IPS-15b (cell line): ENCODE measurements around the gene SLC33A1.

Experiments used
- H3K27me3 ChIP-seq: one replicate; pipeline ENCODE4 v1.6.1; 2013; ENCODE audit warnings: low read length; ENCODE audit not compliant: control insufficient read depth, insufficient read depth
- H3K36me3 ChIP-seq: one replicate; pipeline ENCODE4 v1.6.1; 2013; ENCODE audit warnings: low read length; ENCODE audit not compliant: control insufficient read depth, insufficient read depth
- H3K4me1 ChIP-seq: one replicate; pipeline ENCODE4 v1.6.1; 2013; ENCODE audit warnings: mild to moderate bottlenecking, low read length; ENCODE audit not compliant: control insufficient read depth, insufficient read depth
- H3K4me3 ChIP-seq: one replicate; pipeline ENCODE4 v1.5.1; 2013; ENCODE audit warnings: low read depth, low read length
- H3K9ac ChIP-seq: one replicate; pipeline ENCODE4 v1.6.1; 2013; ENCODE audit warnings: low read depth, mild to moderate bottlenecking, low read length
- H3K9me3 ChIP-seq: one replicate; pipeline ENCODE4 v1.6.1; 2013; ENCODE audit warnings: mild to moderate bottlenecking, low read length; ENCODE audit not compliant: control insufficient read depth, insufficient read depth

The SLC33A1 gene

DNA sequence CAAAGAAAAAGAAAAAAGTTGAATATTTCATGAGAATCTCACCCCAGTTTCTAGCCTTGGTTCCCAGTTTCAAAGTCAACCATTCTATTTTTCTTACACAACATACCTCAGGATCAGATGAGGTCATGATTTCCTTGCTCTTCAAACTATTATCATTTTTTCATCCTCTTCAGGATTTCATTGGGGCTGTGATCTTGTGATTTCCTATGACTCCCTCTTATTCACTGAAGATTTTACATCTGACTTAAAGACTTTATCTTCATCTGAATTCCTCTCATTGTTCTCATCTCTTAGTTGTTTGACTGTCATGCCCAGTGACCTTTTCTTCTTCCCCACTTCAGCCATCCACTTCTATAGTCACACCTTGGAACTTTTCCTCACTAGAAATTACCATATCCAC lies 45.0 kb downstream of the SLC33A1 start:
- H3K27me3 ChIP-seq = no peaks in the 10 kb centered on the region
- H3K36me3 ChIP-seq = no peaks in the 10 kb centered on the region
- H3K4me1 ChIP-seq = peaks cover 5% of the 10 kb centered on the region
- H3K4me3 ChIP-seq = no peak overlapping the region
- H3K9me3 ChIP-seq = no peaks in the 10 kb centered on the region
- no peak overlapping the region for H3K9ac ChIP-seq

DNA sequence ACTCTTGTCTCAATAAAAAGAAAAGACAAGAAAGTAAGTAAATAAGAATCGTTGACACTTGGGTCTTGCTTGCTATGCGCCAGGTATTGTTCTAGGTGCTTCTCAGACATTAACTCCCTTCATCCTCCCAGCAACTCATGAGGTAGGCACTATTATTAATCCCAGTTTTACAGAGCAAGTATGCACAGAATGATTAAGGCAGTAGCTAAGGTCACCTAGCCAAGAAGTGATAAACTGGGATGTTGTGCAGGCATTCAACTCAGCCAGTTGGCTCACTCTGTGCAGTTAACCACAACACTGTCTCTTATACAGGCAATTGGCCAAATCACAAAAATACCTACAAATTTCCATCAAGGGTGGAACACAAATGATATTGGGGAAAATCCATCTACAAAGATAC lies 46.4 kb downstream of the SLC33A1 start:
- Histone ChIP-seq H3K9ac (no peak overlapping the region), H3K4me1 (peaks cover 5% of the 10 kb centered on the region), H3K9me3 (no peaks in the 10 kb centered on the region), H3K27me3 (no peaks in the 10 kb centered on the region), H3K4me3 (no peak overlapping the region), H3K36me3 (no peaks in the 10 kb centered on the region)

GRCh38 chr3:155805802-155806618 lies 48.2 kb downstream of the SLC33A1 start, which contains the start of gene C3orf33:
Gene C3orf33 (minus strand): TSS chr3:155806278. CDS start chr3:155806252, 26 bp downstream.
- peak within 1 kb of the TSS; percentile 85 for H3K9ac ChIP-seq

DNA sequence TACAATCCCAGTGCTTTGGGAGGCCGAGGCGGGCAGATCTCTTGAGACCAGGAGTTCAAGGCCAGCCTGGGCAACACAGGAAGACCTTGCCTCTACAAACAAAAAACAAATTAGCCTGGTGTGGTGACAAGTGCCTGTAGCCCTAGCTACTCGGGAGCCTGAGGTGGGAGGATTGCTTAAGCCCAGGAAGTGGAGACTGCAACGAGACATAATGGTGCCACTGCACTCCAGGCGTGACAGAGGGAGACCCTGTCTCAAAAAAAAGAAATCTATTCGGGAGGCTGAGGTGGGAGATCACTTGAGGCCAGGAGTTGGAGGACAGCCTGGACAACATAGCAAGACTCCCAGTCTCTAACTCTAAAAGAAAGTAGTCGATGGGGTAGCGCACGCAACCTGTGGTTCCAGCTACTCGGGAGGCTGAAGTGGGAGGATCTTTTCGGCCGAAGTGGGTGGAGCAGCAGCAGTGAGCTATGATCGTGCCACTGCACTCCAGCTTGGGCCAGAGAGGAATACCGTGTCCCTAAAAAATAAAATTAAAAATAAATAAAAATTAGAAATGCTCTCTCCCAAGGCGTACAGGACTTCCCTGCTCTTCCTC lies 48.9 kb downstream of the SLC33A1 start:
- Histone ChIP-seq H3K4me3 (peak overlapping the region; percentile 75), H3K9ac (peak overlapping the region; percentile 85), H3K4me1 (peaks cover 5% of the 10 kb centered on the region), H3K9me3 (no peaks in the 10 kb centered on the region), H3K27me3 (no peaks in the 10 kb centered on the region), H3K36me3 (no peaks in the 10 kb centered on the region)

More at GRCh38 chr3:155805802-155806618, 48.2 kb downstream of the SLC33A1 start, which contains the start of gene C3orf33:
- Histone ChIP-seq H3K4me3 (peak within 1 kb of the TSS; percentile 75), H3K36me3 (no peaks in the 10 kb centered on the region), H3K27me3 (no peaks in the 10 kb centered on the region), H3K4me1 (peaks cover 5% of the 10 kb centered on the region), H3K9me3 (no peaks in the 10 kb centered on the region)

GRCh38 chr3:155804323-155804722 lies 49.9 kb downstream of the SLC33A1 start:
- Histone ChIP-seq H3K4me1 (peaks cover 2% of the 10 kb centered on the region), H3K36me3 (no peaks in the 10 kb centered on the region), H3K4me3 (no peak overlapping the region), H3K27me3 (no peaks in the 10 kb centered on the region), H3K9me3 (no peaks in the 10 kb centered on the region), H3K9ac (no peak overlapping the region)

DNA sequence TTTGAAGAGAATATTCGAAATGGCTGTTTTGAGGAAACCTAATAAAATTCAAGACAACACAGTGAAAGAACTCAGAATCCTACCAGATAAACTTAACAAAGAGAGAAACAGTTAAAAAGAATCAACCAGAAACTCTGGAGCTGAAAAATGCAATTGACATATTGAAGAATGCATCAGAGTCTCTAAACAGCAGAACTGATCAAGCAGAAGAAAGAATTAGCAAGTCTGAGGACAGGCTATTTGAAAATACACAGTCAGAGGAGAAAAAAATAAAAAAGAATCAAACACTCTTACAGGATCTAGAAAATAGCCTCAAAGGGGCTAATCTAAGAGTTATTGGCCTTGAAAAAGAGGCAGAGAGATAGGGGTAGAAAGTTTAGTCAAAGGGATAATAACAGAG lies 61.7 kb downstream of the SLC33A1 start:
- Histone ChIP-seq H3K36me3 (peaks cover 3% of the 10 kb centered on the region), H3K9me3 (no peaks in the 10 kb centered on the region), H3K9ac (no peak overlapping the region), H3K27me3 (no peaks in the 10 kb centered on the region), H3K4me3 (no peak overlapping the region), H3K4me1 (peaks cover 7% of the 10 kb centered on the region)

DNA sequence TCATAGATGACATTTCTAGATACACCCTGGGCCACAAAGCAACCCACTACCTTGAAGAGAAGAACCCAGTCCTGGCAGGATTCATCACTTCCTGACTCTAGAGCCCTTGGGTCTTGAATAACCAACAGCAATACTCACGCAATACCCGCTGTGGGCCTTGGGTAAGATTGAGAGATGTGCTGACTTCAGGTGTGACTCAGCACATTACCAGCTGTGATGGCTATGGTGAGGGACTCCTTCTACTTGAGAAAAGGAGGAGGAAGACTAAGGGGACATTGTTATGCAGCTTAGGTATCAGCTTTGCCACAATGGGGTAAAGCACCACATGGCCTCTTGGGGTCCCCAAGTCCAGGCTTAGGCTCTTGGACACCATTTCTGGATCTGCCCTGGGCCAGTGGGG lies 63.0 kb downstream of the SLC33A1 start:
- Histone ChIP-seq H3K4me3 (no peak overlapping the region), H3K4me1 (peaks cover 7% of the 10 kb centered on the region), H3K9me3 (no peaks in the 10 kb centered on the region), H3K27me3 (no peaks in the 10 kb centered on the region), H3K9ac (no peak overlapping the region), H3K36me3 (peaks cover 3% of the 10 kb centered on the region)

DNA sequence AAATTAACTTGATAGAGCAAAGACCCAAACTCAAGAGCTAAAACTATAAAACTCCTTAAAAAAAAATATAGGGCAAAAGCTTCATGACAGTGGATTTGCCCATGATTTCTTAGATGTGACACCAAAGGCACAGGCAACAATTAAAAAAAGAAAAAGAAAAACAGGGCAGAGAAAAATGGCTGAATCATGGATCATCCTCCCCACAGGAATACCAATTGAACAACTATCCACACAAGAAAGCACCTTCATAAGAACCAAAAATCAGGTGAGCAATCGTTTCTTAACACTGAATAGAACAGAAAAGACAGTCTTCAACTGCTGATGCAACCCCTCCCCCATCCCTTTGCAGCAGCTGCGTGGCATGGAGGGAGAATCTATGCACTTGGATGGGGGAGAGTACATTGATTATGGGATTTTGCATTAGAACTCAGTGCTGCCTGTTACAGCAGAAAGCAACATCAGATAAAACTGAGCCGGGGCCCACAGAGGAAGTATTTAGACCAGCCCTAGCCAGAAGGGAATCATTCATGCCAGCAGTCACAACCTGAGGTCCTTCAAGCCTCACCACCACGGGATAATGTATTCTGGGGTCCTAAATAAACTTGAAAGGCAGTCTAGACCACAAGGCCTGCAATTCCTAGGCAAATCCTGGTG lies 63.8 kb downstream of the SLC33A1 start:
- Histone ChIP-seq H3K4me3 (no peak overlapping the region), H3K4me1 (peaks cover 7% of the 10 kb centered on the region), H3K9me3 (no peaks in the 10 kb centered on the region), H3K27me3 (no peaks in the 10 kb centered on the region), H3K36me3 (peaks cover 3% of the 10 kb centered on the region), H3K9ac (no peak overlapping the region)

DNA sequence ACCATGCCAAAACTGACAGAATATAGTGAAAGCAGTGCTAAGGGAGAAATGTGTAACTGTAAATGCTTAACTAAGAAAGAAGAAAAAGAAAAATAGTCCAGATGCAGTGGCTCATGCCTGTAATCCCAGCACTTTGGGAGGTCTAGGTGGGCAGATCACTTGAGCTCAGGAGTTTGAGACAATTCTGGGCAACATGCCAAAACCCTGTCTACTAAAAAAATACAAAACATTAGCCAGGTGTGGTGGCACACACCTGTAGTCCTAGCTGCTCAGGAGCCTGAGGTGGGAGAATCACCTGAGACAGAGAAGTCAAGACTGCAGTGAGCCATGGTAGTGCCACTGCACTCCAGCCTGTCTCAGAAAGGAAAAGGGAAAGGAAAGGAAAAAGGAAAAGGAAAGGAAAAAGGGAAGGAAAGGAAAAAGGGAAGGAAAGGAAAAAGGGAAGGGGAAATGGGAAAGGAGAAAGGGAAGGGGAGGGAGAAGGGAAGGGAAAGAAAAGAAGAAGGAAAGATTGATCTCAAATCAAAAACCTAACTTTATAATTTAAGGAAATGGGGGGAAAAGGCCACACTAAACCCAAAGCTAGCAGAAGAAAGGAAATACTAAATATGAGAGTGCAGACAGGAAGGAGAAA lies 68.4 kb downstream of the SLC33A1 start:
- peaks cover 6% of the 10 kb centered on the region for H3K4me1 ChIP-seq
- no peak overlapping the region for H3K9ac ChIP-seq
- no peaks in the 10 kb centered on the region for H3K9me3 ChIP-seq
- no peak overlapping the region for H3K4me3 ChIP-seq
- no peaks in the 10 kb centered on the region for H3K27me3 ChIP-seq
- no peaks in the 10 kb centered on the region for H3K36me3 ChIP-seq

GRCh38 chr3:155782390-155782953 lies 71.8 kb downstream of the SLC33A1 start:
- Histone ChIP-seq H3K4me3 (no peak overlapping the region), H3K4me1 (no peaks in the 10 kb centered on the region), H3K9me3 (no peaks in the 10 kb centered on the region), H3K27me3 (no peaks in the 10 kb centered on the region), H3K36me3 (no peaks in the 10 kb centered on the region), H3K9ac (no peak overlapping the region)

DNA sequence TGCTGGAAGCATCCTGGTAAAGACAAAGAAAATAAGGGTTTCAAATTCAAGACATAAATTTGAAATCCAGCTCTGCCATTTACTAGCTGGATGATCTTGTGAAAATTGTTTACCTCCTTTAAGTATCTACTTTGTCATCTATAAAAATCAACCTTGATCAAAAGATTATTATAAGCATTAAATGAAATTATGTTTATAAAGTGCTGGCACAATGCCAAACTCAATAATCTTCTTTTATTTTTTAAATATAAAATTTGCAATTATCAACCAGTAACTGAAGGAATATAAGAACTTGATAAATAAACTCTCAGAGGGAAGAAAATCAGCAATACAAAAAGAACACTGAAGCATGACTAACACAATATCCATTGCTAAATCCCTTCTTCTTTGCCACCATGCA lies 73.9 kb downstream of the SLC33A1 start:
- H3K4me1 ChIP-seq = no peaks in the 10 kb centered on the region
- no peaks in the 10 kb centered on the region for H3K9me3 ChIP-seq
- no peaks in the 10 kb centered on the region for H3K36me3 ChIP-seq
- no peak overlapping the region for H3K9ac ChIP-seq
- H3K4me3 ChIP-seq = no peak overlapping the region
- H3K27me3 ChIP-seq = no peaks in the 10 kb centered on the region
